IPS DF 4.7 (cell line): ENCODE data around the gene RNF167.
"Not testable (repeated sequence)": the region's sequence is repeated elsewhere in the genome, so short reads cannot be mapped to it uniquely, and the experiment has no call there.

Experiments used
- DNase-seq: peaks from one replicate; pipeline ENCODE4 v3.0.0-alpha.2; 2013; ENCODE audit warnings: low spot score; ENCODE audit errors: extremely low read depth

RNF167 gene

GRCh38 chr17:4902540-4902939 is 37.5 kb upstream of the RNF167 start:
- DNase-seq = no peak

DNA sequence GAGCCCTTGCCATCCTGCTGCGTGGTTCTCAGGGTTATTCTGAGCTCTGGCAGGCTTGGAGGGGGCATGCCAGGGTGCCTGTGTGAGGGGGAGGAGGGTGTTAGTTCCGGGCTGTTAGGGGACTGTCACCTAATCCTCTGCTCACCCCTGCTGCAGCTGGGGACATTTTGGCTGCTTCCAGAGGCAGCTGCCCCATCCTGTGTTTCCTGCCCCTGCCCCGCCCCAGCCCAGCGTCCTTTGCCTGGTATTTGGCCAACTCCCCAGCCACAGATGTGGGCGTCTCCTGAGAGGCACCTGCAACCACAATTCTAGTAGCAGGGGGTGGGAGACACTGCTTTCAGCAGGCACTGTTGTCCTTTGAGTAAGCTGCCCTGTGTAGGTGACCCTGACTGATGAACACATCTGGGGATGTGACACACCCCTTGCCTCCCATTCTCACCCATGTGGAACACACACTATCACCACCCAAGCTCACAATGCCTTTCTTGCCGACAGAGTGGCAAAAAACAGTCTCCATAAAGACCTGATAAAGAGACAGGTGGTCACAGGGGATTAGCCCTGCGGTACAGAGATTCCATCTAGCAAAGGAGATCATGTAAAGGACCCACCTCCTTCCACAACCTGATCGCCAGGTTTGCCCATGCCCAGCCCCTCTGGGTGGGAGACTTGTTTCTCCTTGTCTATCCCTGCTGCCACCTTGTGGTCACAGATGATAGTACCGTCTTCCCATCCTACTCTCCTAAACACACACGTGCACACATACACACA is 36.8 kb upstream of the RNF167 start, which contains the start of gene CHRNE:
CHRNE (minus strand) TSS at position 48 of the 768 bp plus-strand sequence; CDS start at position 13, 35 bp downstream.
- peak; percentile 90 for DNase-seq

DNA sequence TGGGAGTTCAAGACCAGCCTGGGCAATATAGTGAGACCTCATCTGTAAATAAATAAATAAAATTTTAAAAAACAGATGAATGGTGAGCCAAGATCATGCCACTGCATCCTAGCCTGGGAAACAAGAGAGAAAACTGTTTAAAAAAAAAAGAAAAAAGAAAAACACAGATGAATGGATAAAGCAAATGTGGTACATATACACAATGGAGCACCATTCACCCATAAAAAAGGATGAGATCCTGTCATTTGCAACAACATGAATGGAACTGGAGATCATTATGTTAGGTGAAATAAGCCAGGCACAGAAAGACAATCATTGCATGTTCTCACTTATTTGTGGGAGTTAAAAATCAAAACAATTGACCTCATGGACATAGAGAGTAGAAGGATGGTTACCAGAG is 33.4 kb upstream of the RNF167 start:
- not testable (repeated sequence) for DNase-seq

DNA sequence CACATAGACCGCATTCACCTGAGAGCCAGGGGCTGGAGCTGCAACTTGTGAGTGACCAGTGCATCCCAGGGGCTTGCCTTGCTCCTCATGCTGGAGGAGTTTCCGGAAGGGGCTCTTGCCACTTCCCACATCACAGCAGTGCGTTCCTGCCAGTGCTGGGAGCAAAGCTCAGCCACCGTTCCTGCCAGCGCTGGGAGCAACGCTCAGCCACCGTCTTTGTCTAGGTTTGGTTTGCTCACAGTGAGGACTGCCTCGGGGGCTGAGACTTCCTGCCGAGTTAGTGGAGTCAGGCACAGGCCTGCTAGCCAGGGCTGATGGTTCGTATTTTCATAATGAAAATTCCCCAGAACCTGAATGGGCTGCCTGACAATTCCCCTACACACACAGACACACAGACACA is 31.8 kb upstream of the RNF167 start:
- DNase-seq = no peak

DNA sequence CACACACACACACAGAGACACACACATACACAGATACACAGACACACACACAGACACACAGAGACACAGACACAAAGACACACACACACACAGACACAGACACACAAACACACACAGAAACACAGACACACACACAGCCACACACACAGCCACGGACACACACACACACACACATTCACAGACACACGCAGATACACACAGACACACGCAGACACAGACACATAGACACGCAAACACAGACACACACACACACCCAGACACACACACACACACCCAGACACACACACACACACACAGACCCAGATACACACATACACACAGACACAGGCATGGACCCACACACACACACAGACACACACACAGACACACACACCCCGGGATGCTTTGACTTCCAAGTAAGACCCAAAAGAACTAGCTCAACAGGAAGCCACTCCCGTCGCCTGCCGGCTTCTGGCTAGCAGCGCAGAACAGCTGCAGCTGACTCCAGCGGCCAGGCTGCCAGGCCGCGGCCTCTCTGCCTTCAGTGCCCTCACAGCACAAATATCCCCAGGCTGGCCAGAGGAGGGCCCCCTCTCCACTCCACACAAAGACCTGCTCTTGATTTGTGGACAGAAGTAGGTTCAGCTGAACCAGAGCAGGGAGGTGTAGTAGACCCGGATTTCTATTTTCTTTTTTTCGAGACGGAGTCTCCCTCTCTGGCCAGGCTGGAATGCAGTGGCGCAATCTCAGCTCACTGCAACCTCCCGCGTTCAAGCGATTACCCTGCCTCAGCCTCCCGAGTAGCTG is 31.2 kb upstream of the RNF167 start:
- DNase-seq = peak; percentile 66

- no peak for DNase-seq
Observed at GRCh38 chr17:4913994-4914393, 26.1 kb upstream of the RNF167 start.

- DNase-seq = not testable (repeated sequence)
Observed at GRCh38 chr17:4914551-4914950, 25.5 kb upstream of the RNF167 start.

DNA sequence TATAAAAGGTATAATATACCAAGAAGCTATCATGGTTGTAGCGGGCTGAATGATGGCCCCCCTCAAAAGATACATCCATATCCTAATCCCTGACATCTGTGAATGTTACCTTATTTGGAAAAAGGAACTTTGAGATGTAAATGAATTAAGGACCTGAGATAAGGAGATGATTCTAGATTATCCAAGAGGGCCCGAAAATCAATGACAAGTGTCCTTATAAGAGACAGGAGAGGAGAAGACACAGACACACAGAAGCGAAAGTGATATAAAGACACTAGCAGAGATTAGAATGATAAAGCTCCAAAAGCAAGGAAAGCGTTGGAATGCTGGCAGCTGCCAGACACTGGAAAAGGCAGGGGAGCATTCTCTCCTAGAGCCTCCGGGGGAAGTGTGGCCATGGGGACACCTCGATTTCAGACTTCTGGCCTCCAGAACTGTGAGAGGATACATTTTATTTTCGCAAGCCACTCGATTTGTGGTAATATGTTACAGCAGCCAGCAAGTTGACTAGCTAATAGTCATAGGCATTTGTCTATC is 20.5 kb upstream of the RNF167 start:
- no peak for DNase-seq

DNA sequence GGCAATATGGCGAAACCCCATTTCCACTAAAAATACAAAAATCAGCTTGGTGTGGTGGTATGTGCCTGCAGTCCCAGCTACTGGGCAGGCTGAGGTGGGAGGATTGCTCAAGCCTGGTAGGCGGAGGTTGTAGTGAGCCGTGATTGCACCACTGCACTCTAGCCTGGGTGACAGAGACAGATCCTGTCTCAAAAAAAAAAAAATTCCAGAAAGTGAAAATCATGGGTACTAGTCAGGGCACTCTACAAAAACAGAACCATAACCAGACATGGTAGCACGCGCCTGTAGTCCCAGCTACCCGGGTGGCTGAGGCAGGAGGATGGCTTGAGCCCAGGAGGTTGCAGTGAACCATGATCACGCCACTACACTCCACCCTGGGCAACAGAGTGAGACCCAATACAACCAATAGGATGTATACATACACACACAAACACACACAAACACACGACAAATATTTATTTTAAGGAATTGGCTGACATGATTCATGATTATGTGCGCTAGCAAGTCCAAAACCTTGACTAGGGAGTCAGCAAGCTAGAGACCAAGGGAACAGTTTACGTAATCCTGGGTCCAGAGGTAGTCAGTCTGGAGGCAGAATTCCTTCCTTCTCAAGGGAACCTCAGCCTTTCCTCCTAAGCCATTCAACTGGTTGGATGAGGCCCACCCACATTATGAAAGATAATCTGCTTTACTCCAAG is 19.6 kb upstream of the RNF167 start:
- no peak for DNase-seq

- no peak for DNase-seq
Observed at GRCh38 chr17:4921320-4921719, 18.7 kb upstream of the RNF167 start.

- DNase-seq = not testable (repeated sequence)
Observed at GRCh38 chr17:4926577-4927335, 13.3 kb upstream of the RNF167 start.

DNA sequence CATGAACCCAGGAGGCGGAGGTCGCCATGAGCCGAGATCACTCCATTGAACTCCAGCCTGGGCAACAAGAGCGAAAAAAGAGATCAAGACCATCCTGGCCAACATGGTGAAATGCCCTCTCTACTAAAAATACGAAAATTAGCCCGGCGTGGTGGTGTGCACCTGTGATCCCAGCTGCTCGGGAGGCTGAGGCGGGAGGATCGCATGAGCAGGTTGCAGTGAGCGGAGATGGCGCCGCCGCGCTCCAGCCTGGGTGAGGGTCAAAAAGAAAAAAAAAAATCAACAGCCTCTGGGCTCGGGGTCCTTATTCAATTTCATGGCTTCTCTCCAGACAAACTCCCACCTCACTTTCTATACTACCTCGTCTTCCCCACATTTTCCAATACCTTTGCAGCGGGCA is 11.2 kb upstream of the RNF167 start:
- DNase-seq = no peak

GRCh38 chr17:4931963-4932362 is 8.1 kb upstream of the RNF167 start, which contains the start of gene GP1BA:
GP1BA (plus strand) TSS chr17:4932277; CDS start chr17:4932605, 328 bp downstream.
- DNase-seq = no peak

DNA sequence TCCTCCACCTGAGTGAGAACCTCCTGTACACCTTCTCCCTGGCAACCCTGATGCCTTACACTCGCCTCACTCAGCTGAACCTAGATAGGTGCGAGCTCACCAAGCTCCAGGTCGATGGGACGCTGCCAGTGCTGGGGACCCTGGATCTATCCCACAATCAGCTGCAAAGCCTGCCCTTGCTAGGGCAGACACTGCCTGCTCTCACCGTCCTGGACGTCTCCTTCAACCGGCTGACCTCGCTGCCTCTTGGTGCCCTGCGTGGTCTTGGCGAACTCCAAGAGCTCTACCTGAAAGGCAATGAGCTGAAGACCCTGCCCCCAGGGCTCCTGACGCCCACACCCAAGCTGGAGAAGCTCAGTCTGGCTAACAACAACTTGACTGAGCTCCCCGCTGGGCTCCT is 7.3 kb upstream of the RNF167 start:
- no peak for DNase-seq

- DNase-seq = no peak
Observed at GRCh38 chr17:4933646-4934045, 6.4 kb upstream of the RNF167 start.

- no peak for DNase-seq
Observed at GRCh38 chr17:4934173-4934979, 5.7 kb upstream of the RNF167 start.

DNA sequence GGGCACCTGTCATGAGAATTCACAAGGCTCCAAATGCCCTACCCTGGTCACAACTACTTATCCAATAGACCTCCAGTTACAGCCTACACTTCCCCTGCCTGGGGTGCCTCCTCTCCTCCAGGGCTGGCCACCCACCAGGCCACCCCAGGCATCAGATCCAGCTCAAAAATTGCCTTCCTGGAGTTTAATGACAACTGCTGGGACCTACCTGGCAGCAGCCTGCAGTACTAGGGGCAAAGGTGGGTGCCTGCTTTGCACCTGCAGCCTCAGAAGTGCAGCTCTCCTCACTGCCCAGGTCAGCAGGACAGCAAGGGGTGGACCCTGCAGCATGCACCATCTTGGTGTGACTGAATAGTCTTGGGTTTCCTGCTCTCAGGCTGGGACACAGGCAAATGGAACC is 4.4 kb upstream of the RNF167 start:
- DNase-seq = no peak

DNA sequence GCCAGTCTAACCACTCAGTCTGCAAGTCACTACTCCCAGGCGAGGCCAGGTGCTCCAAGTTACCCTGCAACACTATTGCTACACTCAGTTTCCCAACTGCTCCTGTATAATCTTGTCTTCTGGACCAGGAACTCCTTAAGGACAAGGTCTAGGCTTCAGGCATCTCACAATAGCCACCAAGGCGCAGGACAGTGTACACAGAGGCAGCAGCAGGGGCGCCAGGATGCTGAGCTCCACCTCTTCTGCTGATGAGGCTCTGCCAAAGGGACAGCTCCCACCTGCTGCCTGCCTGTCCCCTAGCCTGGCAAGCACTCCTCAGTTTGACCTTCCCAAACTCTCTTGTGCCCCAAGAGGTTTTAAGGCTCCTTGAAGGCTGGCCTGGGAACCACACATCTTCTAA is 3.6 kb upstream of the RNF167 start:
- DNase-seq = no peak

DNA sequence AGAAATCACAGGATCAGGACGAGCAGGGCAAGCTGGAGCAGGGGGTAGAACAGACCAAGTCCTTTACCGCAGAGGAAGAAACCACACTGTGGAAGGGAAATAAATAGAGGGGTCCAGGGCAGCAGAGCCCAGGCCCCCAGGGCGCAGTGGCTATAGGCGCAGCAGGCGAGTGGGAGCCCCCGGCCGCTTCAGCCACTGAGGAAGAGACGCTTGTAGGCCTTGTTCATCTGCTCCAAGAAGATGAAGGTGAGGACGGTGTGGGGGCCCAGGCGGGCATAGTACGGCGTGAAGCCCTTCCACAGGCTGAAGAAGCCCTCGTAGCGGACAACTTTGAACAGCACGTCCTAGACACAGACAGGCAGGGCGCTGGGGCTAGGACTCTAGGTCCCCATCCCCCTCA is 2.5 kb upstream of the RNF167 start:
- no peak for DNase-seq

DNA sequence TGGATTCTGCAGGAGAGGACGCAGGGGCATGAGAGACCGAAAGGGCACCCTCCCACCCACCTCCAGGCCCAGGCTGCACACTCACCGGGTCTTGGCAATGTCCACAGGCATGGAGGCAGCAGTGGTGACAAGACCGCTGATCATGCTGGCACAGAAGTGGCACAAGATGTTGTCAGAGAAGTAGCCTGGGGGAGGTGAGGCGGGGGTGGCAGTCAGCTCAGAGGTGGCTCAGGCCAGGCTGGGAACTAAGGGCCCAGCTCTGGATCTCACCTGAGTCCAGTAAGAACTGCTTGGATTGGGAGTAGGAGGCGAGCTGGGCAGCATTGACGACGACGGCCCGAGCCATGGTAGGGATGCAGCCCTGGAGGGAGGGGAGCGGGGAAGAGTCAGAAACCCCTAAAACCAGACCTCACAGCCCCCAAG is 2.0 kb upstream of the RNF167 start:
- no peak for DNase-seq
